Measurements from ENCODE around the gene FAM53C.

DNA sequence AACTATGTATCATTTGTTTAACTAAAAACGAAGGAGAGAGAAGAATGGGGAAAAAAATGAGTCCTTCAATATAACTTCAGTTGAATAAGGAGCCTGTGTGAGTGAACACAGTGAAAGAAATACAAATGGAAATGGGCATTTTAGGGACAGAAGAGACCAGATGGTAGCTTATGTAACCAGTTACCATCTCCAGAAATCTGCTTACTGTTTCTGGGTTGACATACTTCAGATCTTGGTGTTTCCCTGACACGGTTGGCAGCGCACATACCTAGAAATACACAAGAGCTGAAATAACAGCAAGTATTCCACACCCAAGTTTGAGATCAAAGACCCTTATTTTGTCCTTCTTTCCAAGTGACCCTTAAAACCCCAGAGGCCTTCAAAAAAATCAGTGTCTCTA lies 48.8 kb upstream of the FAM53C start:
- TF ChIP-seq, protein P1, sequence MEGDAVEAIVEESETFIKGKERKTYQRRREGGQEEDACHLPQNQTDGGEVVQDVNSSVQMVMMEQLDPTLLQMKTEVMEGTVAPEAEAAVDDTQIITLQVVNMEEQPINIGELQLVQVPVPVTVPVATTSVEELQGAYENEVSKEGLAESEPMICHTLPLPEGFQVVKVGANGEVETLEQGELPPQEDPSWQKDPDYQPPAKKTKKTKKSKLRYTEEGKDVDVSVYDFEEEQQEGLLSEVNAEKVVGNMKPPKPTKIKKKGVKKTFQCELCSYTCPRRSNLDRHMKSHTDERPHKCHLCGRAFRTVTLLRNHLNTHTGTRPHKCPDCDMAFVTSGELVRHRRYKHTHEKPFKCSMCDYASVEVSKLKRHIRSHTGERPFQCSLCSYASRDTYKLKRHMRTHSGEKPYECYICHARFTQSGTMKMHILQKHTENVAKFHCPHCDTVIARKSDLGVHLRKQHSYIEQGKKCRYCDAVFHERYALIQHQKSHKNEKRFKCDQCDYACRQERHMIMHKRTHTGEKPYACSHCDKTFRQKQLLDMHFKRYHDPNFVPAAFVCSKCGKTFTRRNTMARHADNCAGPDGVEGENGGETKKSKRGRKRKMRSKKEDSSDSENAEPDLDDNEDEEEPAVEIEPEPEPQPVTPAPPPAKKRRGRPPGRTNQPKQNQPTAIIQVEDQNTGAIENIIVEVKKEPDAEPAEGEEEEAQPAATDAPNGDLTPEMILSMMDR (IDR thresholded peaks at IDR 0.05): no peak
- no peak for TF ChIP-seq POLR2A (IDR thresholded peaks at IDR 0.05)

Data from esophagus squamous epithelium (tissue), 4 donors.